HEK293T (cell line): ENCODE measurements around the gene POU6F2.

ENCODE experiments used
- CTCF ChIA-PET: fragments of 350-600 bp; formaldehyde crosslinking; extraction: SDS; loops from one replicate; lab custom pipeline; 2021; ENCODE audit warnings: antibody characterized with exemption, inconsistent platforms; lab: Yijun Ruan, JAX
- POLR2A ChIA-PET: fragments of 350-600 bp; formaldehyde crosslinking; extraction: SDS; loops from one replicate; lab custom pipeline; 2020; ENCODE audit warnings: antibody characterized with exemption, inconsistent platforms; lab: Yijun Ruan, JAX
- DNase-seq: peaks from one replicate; pipeline ENCODE4 v3.0.0; 2012; ENCODE audit warnings: mixed read lengths; ENCODE audit errors: extremely low spot score
- ARNT ChIP-seq: fragments of 450-650 bp; IDR thresholded peaks from 2 replicates; pipeline ENCODE4 v1.6.1; 2017; ENCODE audit warnings: mild to moderate bottlenecking
- BHLHE40 ChIP-seq: fragments of 450-650 bp; IDR thresholded peaks from 2 replicates; pipeline ENCODE4 v1.6.1; 2016; ENCODE audit warnings: mild to moderate bottlenecking, moderate library complexity, borderline replicate concordance
- CTBP1 ChIP-seq: fragments of 450-650 bp; IDR thresholded peaks from 2 replicates; pipeline ENCODE4 v1.6.1; 2016; ENCODE audit warnings: borderline replicate concordance
- ELF4 ChIP-seq: fragments of 450-650 bp; IDR thresholded peaks from 2 replicates; pipeline ENCODE4 v1.6.1; 2017; ENCODE audit warnings: antibody characterized with exemption
- FOXA1 ChIP-seq: fragments of 450-650 bp; IDR thresholded peaks from 2 replicates; pipeline ENCODE4 v1.6.1; 2016; ENCODE audit warnings: mild to moderate bottlenecking
- FOXK2 ChIP-seq: fragments of 450-650 bp; IDR thresholded peaks from 2 replicates; pipeline ENCODE4 v1.6.1; 2016; ENCODE audit warnings: mild to moderate bottlenecking
- FOXM1 ChIP-seq: fragments of 450-650 bp; IDR thresholded peaks from 2 replicates; pipeline ENCODE4 v1.6.1; 2017; ENCODE audit warnings: mild to moderate bottlenecking, borderline replicate concordance
- HDGF ChIP-seq: fragments of 450-650 bp; IDR thresholded peaks from 2 replicates; pipeline ENCODE4 v1.6.1; 2017; ENCODE audit warnings: antibody characterized with exemption, borderline replicate concordance
- L3MBTL2 ChIP-seq: fragments of 450-650 bp; conservative IDR thresholded peaks from 2 replicates; pipeline ENCODE4 v1.6.1; 2016; ENCODE audit warnings: mild to moderate bottlenecking
- LEF1 ChIP-seq: fragments of 450-650 bp; IDR thresholded peaks from 2 replicates; pipeline ENCODE4 v1.6.1; 2017; ENCODE audit warnings: mild to moderate bottlenecking, borderline replicate concordance
- NFRKB ChIP-seq: fragments of 450-650 bp; IDR thresholded peaks from 2 replicates; pipeline ENCODE4 v1.6.1; 2016; ENCODE audit warnings: mild to moderate bottlenecking, moderate library complexity
- SP1 ChIP-seq: fragments of 450-650 bp; IDR thresholded peaks from 2 replicates; pipeline ENCODE4 v1.6.1; 2017
- SUZ12 ChIP-seq: fragments of 450-650 bp; IDR thresholded peaks from 2 replicates; pipeline ENCODE4 v1.6.1; 2016; ENCODE audit warnings: mild to moderate bottlenecking
- TARDBP ChIP-seq: fragments of 450-650 bp; IDR thresholded peaks from 2 replicates; pipeline ENCODE4 v1.6.1; 2016
- ZNF384 ChIP-seq: fragments of 450-650 bp; IDR thresholded peaks from 2 replicates; pipeline ENCODE4 v1.6.1; 2016
- TF ChIP-seq, protein P1 (sequence below): fragments of 450-650 bp; IDR thresholded peaks from 2 replicates; pipeline ENCODE4 v1.6.1; 2016

Gene POU6F2

DNA sequence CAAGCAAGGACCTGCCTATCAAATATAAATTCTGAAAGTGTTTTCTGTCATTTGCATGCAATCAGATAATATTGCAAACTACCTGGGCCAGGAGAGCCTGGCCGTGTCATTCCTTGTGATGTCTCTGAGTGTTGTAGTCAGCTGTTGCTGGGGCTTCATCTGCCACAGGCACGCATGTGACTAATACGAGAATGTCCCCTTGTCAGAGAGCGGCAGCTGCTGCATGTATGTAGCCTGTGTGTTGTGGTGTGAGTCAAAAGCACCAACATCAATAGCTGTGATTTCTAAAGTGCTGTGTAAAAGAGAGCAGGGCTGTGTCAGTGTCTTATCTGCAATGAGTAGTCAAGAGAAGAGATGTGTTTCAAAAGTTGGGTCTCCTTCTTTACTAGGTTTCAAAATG lies 155.4 kb downstream of the POU6F2 start:
- DNase-seq: no peak
- POLR2A ChIA-PET: no interaction called here
- CTCF ChIA-PET: no interaction called here
- TF ChIP-seq SP1: no peak
- TF ChIP-seq ARNT: no peak
- no peak for TF ChIP-seq LEF1
- TF ChIP-seq SUZ12: no peak
- no peak for TF ChIP-seq HDGF
- TF ChIP-seq L3MBTL2: no peak
- TF ChIP-seq TARDBP: no peak
- no peak for TF ChIP-seq ZNF384
- no peak for TF ChIP-seq FOXA1
- TF ChIP-seq FOXM1: no peak
- TF ChIP-seq CTBP1: no peak
- TF ChIP-seq, protein P1, sequence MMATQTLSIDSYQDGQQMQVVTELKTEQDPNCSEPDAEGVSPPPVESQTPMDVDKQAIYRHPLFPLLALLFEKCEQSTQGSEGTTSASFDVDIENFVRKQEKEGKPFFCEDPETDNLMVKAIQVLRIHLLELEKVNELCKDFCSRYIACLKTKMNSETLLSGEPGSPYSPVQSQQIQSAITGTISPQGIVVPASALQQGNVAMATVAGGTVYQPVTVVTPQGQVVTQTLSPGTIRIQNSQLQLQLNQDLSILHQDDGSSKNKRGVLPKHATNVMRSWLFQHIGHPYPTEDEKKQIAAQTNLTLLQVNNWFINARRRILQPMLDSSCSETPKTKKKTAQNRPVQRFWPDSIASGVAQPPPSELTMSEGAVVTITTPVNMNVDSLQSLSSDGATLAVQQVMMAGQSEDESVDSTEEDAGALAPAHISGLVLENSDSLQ: no peak
- no peak for TF ChIP-seq ELF4
- TF ChIP-seq FOXK2: no peak
- no peak for TF ChIP-seq BHLHE40
- no peak for TF ChIP-seq NFRKB

DNA sequence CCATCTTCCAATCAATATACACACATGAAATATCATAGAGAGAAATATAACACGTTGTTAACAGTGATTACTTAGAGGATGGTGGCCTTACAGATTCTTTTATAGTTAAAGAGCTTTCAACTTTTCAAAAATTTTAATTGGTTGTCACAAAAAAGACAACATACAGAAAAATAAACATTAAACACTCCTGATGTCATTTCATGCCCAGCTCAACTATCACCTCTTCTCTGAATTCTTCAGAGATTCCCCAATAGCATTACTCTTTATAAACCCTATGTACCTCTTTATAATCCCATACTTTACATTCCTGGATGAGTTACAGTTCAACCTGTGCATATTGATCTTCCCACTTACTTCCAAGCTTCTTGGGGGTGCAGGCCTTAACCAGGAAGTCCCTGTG lies 159.8 kb downstream of the POU6F2 start:
- no peak for DNase-seq
- TF ChIP-seq FOXA1 (no peak), L3MBTL2 (no peak), TARDBP (no peak), ZNF384 (no peak), HDGF (no peak), NFRKB (no peak), SP1 (no peak), BHLHE40 (no peak), FOXK2 (no peak), FOXM1 (no peak), SUZ12 (no peak), LEF1 (no peak), ARNT (no peak), CTBP1 (no peak), ELF4 (no peak)
- TF ChIP-seq, protein P1: no peak
- POLR2A ChIA-PET: no interaction called here
- CTCF ChIA-PET: no interaction called here

DNA sequence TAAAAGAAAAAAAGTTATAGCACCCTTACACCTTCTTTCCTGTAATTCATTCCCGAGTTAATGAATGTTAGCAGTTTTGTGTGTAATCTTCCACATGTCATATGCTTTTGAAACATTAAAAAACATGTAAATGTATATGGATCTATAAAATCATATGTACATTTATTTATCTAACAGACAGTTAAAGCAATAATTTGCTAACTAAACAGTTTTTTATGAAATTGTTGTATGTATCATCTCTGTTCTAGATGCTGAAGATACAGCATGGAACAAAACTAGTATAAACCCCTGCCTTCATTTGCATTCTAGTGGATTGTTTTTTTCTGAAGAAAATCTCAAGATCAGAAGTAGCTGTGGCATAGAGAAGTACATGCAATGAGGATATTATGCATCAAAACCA lies 165.0 kb downstream of the POU6F2 start:
- DNase-seq: no peak
- CTCF ChIA-PET: interaction anchor here (0.7 kb wide), 1 partner anchor 53 kb away, joined by 4 read pairs; no protein-coding TSS in a partner anchor
- TF ChIP-seq ARNT (no peak), SP1 (no peak), L3MBTL2 (no peak), NFRKB (no peak), FOXA1 (no peak), CTBP1 (no peak), BHLHE40 (no peak), SUZ12 (no peak)
- POLR2A ChIA-PET: no interaction called here

DNA sequence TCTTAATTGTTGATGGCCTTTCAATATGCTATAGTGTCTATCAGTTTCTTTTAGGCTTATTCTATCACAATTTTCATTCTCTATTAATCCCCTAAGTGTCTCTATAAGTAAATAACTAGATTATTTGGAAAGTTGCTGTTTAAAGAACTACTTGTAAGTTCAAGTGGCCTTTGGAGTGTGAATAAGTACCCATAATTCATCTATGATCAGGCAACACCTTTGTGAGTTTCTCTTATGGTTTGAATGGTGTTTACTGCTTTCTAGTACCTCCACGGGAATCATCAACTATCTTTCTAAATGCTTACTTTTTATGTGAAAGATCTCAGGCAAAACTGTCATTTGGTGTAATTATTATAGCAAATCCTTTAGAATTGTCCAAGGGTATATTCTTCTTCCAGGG lies 166.7 kb downstream of the POU6F2 start:
- DNase-seq: no peak
- ChIA-PET CTCF (no interaction called here), POLR2A (no interaction called here)
- TF ChIP-seq CTBP1: no peak
- TF ChIP-seq ELF4: no peak
- no peak for TF ChIP-seq BHLHE40
- TF ChIP-seq, protein P1: no peak
- no peak for TF ChIP-seq FOXK2
- TF ChIP-seq L3MBTL2: no peak
- TF ChIP-seq SP1: no peak
- TF ChIP-seq SUZ12: no peak
- no peak for TF ChIP-seq HDGF
- no peak for TF ChIP-seq FOXA1
- TF ChIP-seq FOXM1: no peak
- TF ChIP-seq ZNF384: no peak
- TF ChIP-seq NFRKB: no peak
- no peak for TF ChIP-seq LEF1
- no peak for TF ChIP-seq ARNT
- TF ChIP-seq TARDBP: no peak

DNA sequence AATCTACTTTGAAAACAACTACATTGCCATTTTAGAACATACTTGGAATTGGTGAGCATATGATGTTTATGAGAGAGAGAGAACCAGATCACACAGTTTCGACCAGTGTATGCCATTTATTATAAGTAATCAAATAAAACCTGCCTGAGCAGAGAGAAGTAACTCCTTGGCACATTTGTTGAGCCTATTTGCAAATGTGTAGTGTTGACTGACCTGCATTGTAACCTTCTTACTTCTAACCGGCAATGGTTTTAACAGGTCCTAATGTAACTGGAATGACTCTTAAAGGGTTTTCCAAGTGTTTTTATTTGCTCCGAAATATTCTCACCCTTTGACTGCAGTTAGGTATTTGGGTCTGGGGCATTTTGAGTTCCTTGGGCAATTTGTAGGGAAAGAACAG lies 167.6 kb downstream of the POU6F2 start:
- ChIA-PET CTCF (no interaction called here), POLR2A (no interaction called here)
- DNase-seq: no peak
- no peak for TF ChIP-seq BHLHE40

DNA sequence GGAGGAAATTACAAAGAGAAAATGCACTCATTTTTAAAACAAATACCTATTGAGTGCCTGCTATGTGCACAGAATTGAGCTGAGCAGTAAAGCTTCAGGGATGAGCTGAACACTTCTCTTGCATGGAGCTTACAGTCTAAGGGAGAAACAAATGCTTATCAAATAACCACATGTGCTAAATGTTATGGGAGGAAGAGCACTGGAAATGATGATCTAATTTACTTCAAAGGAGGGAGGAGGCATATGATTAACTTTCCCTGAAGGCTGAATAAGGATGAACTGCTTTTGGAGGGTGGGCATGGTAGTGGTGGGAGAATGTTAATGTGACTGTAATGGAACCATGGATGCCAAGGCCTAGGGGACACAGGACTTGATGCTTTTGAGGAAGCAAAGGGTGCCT lies 168.2 kb downstream of the POU6F2 start:
- TF ChIP-seq LEF1 (no peak), L3MBTL2 (no peak), HDGF (no peak), ARNT (no peak), SP1 (no peak), BHLHE40 (no peak), TARDBP (no peak), FOXK2 (no peak), SUZ12 (no peak), FOXM1 (no peak), CTBP1 (no peak), NFRKB (no peak), FOXA1 (no peak), ZNF384 (no peak), ELF4 (no peak)
- TF ChIP-seq, protein P1: no peak
- no peak for DNase-seq
- POLR2A ChIA-PET: no interaction called here
- CTCF ChIA-PET: no interaction called here
